ENCODE results near the gene TRIM67.

Gene TRIM67

DNA sequence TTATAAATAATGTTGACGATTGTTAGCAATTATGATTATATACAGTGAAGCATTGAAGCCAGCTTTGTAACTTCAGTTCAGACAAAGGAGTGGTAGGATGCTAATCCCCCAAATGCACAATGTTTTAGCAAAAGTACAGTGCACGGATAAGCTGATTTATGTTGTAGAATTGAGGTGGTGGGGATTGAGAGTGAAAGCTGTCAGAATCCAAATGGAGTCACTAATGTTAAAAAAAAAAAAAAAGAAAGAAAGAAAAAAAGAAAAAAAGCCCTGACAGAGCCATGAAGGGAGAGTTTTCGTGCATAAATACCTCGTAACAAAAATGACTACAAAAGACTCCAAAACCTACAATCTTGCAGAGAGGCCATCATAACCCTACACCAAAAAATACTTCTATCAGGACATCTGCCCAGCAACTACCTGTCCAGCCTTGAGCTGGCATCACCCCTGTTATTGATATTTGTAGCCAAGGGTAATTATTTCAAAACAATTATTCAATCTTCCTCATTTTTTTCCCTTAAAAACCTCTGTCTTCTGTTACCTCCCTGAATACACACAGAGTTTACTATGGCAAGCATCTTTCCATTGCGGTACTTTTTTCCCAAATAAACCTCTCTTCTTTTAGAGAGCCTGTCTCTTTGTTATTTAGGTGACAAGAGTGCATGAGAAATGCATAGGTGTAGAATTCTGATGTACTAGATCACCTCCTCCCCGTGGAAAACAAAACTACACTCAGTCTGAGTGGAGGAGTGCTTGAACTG lies 2.5 kb upstream of the TRIM67 start:
- no peak for DNase-seq

- DNase-seq: no peak
These were observed 1.7 kb upstream of the TRIM67 start for GRCh38 chr1:231159963-231160761.

DNA sequence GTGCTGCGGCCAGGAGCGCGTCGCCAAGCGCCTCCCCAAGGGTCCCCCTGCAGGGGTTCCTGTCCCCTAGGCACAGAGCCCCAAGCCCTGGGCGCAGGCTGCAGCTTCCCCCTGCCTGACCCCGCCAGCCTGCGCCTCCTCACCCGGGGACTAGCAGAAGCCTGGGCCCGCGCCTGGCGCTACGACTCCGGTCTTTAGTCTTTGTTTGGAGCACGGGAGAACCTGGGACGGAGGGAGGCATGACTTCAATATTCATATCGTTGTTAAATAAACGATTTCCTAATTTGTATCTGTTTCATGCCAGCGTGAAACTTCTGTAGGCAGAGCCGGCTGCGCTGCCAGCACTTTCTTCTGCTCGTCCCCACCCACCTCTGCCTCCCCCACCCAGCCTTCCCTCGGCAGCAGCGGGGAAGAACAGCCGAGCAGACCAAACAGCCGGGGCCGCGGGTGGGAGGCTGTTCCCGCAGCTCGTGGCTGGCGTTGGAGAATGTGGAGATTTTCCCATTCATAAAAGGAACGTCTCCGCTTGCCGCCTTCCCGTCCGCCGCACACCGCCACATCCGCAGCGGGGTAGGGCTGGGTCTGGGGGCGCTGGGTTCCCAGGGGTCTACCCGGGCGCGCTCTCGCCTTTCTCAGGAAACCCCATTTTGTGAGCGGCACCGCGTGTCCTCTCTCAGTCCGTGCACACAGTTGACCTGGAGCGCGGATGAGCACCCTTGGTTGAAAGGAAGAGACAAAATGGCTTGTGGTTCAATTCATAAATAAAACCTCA lies 777 bp upstream of the TRIM67 start:
- no peak for DNase-seq

DNA sequence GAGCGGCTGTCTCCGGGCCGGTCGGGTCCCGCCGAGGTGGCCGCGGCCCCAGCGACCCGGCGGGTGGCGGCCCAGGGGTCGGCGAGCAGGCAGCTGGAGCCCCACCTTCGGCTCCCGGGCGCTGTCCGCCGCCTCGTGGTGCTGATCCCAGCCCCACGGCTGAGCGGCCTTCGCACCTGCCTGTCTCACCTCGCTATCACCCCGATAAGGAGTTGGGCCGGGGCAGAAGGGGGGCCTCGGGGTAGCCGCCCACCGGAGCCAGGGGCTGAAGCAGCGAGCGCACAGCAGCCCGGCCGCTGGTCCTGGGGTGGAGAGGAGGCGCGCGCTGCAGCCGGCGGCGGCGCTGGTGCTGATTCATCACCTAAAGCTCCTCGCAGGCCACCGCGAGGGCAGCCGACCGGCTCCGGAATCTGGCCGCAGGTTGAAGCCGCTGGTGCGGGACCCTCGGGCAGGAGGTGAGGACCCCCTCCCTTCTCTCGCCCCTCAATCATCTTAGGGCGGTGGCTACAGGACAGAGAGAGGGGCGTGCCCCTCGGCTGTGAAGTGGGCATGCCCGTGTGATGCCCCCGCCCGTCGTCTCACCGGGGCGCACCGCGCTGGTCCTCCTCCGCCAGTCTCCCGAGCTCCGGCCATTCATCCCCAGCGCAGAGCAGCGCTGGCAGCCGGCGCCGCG lies 575 bp downstream of the TRIM67 start:
- DNase-seq: no peak

DNA sequence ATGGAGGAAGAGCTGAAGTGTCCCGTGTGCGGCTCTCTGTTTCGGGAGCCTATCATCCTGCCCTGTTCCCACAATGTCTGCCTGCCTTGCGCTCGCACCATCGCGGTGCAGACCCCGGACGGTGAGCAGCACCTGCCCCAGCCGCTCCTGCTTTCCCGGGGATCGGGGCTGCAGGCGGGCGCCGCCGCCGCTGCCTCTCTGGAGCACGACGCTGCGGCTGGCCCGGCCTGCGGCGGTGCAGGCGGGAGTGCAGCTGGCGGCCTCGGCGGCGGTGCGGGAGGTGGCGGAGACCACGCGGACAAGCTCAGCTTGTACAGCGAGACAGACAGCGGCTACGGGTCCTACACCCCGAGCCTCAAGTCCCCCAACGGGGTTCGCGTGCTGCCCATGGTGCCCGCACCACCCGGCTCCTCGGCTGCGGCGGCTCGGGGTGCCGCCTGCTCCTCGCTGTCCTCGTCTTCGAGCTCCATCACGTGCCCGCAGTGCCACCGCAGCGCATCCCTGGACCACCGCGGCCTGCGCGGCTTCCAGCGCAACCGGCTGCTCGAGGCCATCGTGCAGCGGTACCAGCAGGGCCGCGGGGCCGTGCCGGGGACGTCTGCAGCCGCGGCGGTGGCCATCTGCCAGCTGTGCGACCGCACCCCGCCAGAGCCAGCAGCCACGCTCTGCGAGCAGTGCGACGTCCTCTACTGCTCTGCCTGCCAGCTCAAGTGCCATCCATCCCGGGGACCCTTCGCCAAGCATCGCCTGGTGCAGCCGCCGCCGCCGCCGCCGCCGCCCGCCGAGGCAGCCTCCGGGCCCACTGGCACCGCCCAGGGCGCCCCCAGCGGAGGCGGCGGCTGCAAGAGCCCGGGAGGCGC lies 1.3 kb downstream of the TRIM67 start:
- no peak for DNase-seq

DNA sequence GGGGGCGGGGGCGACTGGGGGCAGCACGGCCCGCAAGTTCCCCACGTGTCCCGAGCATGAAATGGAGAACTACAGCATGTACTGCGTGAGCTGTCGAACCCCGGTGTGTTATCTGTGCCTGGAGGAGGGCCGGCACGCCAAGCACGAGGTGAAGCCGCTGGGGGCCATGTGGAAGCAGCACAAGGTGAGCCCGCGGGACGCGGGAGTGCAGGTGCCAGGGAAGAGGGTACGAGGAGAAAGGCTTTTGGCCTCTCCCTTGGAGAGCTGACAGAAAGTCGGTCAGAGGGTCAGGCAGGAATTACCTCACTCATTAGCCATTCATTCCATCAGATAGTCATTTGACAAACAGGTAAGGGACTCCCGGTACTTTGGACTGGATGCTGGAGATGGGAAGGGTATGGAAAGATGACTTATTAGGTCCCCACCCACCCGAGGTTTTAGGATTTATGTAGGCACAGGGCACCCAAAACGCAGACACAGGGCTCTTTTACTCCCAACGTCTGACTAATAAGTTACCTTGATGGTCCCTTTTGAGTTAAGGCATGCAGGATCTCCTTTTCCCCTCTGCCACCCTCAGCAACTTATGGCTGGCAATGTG lies 2.1 kb downstream of the TRIM67 start:
- no peak for DNase-seq

- DNase-seq: no peak
These were observed 3.5 kb downstream of the TRIM67 start for GRCh38 chr1:231165371-231165770.

DNA sequence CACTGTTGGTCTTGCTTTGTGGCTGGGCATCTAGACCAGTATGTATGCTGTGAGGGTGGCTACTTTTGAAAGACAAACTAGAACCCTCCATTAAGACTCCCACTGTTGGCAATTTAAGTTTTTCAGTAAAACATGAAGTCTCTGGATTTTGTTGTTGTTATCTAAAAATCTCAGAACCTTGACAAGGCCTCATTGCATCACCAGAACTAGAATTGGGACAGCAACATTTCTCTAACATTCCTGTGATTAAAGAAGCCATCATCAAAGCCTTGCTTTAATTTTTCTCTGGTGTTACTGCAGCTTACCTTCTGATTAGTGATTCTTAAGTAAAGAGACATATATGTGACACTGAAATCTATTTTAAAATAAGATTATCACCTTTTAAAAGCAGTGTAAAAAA lies 4.5 kb downstream of the TRIM67 start:
- DNase-seq: no peak

DNA sequence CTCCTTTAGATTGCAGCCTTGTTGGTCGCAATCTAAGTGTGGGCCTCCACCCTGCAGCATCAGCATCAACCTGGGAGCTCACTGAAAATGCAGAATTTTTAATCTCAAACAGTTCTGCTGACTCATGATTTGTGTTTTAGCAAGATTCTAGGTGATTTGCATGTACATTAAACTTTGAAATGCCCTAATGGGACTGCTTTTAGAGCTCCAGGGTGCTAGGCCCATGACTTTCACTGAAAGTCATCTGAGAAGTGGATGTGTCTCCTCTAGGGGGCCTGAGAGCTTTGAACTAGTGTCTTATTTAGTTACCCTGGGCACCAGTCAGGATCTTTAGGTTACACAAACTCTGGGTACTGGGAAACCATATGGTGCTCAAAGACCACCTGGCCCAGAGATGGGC lies 9.0 kb downstream of the TRIM67 start:
- DNase-seq: no peak

- no peak for DNase-seq
These were observed 9.9 kb downstream of the TRIM67 start for GRCh38 chr1:231171623-231172197.

DNA sequence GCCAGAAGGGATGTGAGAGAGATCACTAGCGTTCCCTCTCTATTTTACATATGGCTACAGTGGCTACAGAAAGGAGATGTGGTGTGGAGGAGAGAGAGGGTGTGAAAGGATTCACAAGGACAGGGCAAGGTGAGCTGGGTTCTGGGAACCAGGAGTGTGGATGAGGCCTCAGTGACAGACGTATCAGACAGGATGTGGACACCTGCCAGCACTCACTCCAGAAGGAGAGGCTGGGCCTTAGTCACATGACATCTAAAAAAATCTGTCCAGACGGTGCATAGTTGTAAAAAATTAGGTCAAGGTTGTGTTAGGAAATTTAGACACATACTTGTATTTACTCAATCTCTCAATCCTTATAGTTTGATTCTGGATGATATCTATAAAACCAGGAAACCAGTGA lies 10.6 kb downstream of the TRIM67 start:
- DNase-seq: peak; percentile 39 to 88

- DNase-seq: no peak
These were observed 14.6 kb downstream of the TRIM67 start for GRCh38 chr1:231176421-231176820.

GRCh38 chr1:231177226-231177625 lies 15.4 kb downstream of the TRIM67 start:
- DNase-seq: no peak

GRCh38 chr1:231177936-231178335 lies 16.1 kb downstream of the TRIM67 start:
- no peak for DNase-seq

DNA sequence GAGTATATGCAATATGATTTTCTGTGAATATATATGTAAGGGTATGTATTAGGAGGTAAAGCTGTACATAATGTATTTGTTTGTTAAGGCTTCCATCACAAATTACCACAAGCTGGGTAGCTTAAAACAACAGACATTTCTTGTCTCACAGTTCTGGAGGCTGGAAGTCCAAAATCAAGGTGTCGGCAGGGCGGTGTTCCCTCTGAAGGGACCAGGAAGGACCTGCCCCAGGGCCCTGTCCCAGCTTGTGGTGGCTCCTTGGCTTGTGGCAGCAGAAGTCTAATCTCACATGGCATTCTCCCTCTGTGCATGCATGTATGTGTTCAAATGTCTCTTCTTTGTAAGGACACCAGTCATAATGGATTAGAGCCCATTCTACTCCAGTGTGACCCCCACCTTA lies 17.1 kb downstream of the TRIM67 start:
- DNase-seq: no peak

DNA sequence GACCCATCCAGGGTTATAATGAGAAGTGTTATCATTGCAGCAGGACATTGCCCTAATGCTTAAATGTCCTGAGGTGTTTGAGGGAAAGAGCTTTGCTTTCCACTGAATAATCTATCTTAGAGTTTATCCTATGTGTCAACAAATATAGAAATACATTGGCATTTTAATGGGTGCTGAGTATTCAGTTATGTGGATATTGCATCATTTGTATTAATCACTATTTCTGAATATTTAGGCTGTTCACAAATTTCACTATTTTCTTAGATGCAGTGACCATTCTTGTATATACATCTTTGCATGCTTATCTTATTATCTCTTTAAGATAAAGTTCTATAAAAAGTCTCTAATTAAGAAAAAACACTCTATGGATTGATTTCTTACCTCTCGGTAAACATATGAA lies 18.2 kb downstream of the TRIM67 start:
- no peak for DNase-seq

DNA sequence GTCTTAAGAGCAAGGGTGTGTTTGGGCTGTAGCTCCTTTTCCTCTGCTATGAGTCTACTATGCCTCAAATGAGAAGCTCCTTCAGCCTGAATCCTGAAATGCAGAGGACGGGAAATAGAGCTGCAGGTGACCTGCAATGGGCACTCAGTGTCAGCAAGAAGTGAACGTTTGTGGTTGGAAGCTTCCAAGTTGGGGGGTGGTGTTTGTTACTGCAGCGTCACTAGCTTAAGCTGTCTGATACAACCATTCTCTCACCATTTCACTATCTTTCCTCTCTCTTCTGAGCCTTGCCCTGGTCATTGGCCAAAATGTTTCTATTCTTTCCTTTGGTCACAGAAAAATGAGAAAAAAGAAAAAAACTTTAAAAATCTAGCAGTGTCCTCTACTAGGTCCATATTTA lies 19.4 kb downstream of the TRIM67 start:
- DNase-seq: no peak

DNA sequence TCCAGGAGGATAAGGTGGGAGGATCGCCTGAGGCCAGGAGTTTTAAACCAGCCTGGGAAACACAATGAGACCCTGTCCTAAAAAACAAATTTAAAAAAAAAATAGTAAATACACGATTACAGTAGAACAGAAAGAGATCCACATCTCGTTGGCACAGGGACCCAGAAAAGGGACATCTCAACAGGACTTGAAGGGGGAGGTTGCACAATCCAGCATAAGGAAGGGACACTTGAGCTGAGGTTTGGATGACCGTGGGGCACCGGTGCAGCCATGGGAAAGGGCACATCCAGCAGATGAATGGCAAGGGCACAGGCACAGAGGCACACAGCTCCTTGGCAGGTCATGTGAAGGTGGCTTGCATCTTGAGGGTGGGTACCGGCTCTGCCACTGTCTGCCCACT lies 20.5 kb downstream of the TRIM67 start:
- no peak for DNase-seq

DNA sequence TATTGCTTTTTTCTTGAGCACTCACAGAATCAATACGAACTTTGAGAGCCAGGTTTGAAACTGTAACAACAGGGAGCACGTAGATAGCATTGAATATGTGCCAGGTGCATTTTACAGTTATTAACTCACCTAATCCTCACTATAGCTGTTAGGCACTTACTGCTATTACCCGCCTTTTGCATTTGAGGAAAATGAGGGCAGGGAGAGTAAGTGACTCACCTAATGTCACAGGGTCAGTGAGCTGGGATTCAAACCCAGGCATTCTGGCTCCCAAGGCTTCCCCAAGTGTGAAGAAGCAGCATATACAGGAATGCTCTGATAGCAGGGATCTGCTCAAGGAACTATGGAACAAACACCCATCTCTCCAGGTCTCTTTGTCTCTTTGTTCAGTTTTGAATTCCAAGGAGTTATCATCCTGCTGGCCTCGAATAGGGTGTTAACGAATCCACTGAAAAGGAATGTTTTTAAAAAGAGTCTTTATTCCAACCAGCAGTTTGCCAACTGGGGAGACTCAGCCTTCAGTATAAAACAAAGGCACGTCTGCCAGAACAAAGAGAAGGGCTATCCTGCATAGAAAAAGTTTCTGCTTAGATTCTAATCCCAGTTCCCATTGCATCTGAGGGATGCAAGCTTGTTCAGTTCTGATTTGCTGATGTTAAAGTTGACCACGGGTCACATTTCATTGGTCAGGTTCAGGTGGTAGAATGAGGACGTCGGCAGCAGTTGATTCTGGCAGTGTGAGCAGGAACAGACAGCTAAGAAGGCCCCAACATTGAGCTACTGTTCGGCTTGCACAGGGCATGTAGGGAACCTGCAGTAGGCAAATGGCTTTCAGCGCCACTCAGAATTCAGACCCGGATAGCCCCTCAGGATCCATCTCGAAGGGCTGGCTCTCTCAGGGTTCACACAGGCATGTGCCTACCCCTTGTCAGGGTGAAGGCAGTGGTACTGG lies 22.1 kb downstream of the TRIM67 start:
- DNase-seq: no peak

- no peak for DNase-seq
These were observed 23.0 kb downstream of the TRIM67 start for GRCh38 chr1:231184891-231185290.
